Right lobe of liver (tissue), 6 donors: ENCODE results near the gene EML4. TPM values are rescaled to one million over a fixed set of nuclear protein-coding genes. Genes with fewer than 3 reads are reported as not detected.
"Not testable (repeated sequence)": the region's sequence is repeated elsewhere in the genome, so short reads cannot be mapped to it uniquely, and the experiment has no call there.

ENCODE experiments used
- ATAC-seq, 4 donors: fragments of 200-7000 bp; cut with Tn5 transposase; one replicate each; pipeline ENCODE4 v1.9.1; 2020; ENCODE audit warnings: mild to moderate bottlenecking in 4 of 4, moderate library complexity in 4 of 4
- DNase-seq, 3 donors: peaks; one replicate each; pipeline ENCODE4 v3.0.0-alpha.2; 2020
- H3K27ac ChIP-seq, 3 donors: fragments of 200-600 bp; one replicate each; pipeline ENCODE4 v1.8.0; 2022
- H3K27me3 ChIP-seq, 2 donors: fragments of 200-600 bp; one replicate each; pipeline ENCODE4 v1.8.0; 2022
- H3K36me3 ChIP-seq, 4 donors: fragments of 200-600 bp; sonication (generic) in 1 of 4; one replicate each; pipeline versions ENCODE4 v1.5.1 to v1.8.0; 2017 to 2022; ENCODE audit warnings: control low read depth in 1 of 4
- H3K4me1 ChIP-seq, 4 donors: fragments of 200-600 bp; sonication (generic) in 1 of 4; one replicate each; pipeline versions ENCODE4 v1.5.1 to v1.8.0; 2017 to 2022; ENCODE audit warnings: control low read depth in 1 of 4
- H3K4me3 ChIP-seq, 3 donors: fragments of 200-600 bp; one replicate each; pipeline ENCODE4 v1.8.0; 2022
- H3K9me3 ChIP-seq, 4 donors: fragments of 200-600 bp; sonication (generic) in 1 of 4; one replicate each; pipeline versions ENCODE4 v1.5.1 to v1.8.0; 2017 to 2022; ENCODE audit warnings: control low read depth in 1 of 4
- CTCF ChIP-seq, 4 donors: fragments of 200-600 bp in 3 of 4; fragments of 450-650 bp in 1 of 4; IDR thresholded peaks; one replicate each; pipeline versions ENCODE4 v1.5.1 to v1.8.0; 2016 to 2022; ENCODE audit warnings: antibody characterized with exemption in 4 of 4, mild to moderate bottlenecking in 2 of 4
- POLR2A ChIP-seq: fragments of 450-650 bp; IDR thresholded peaks from one replicate; pipeline ENCODE4 v1.6.1; 2017; ENCODE audit warnings: antibody characterized with exemption, mild to moderate bottlenecking
- WGBS: methylation state at CpG from one replicate; pipeline ENCODE4 v1.1.6; 2018; ENCODE audit warnings: low coverage, low lambda C conversion rate; ENCODE audit not compliant: insufficient coverage; ENCODE audit errors: missing lambda C conversion rate; 5-methylcytosine and 5-hydroxymethylcytosine counted together
- intact Hi-C, 2 donors: fragments of 100-400 bp; cut with DNase I; formaldehyde crosslinking; loops; one replicate each; pipeline versions ENCODE4 v1.11.2 to v1.14.1; 2022
- total RNA-seq, 6 experiments: library from RNA; depleted of rRNA in 2 of 6; stranded (reverse); fragments of >200 nt in 2 of 6; fragmentation: NEBNext Ultra II Directional in 3 of 6; extraction: Animal tissue kit (Norgen Biotek cat#: 25700) in 3 of 6; gene quantifications; one replicate each; pipeline versions ENCODE4 v1.1.0 to v1.2.4, GENCODE V29; 2016 to 2023
- donor health status: DM: no; HTN: yes; CAD: no.
- donor health status: DM: no; HTN: no; CAD: no.
- donor health status: DM: no; HTN: no; CAD: no.
- donor health status: DM: no; HTN: yes; CAD: no.
- donor health status: DM: no; HTN: yes; CAD: no.

EML4 gene
- total RNA-seq, 6 experiments from 2014 or later = 28.3 to 55.7 (median 36.7) TPM

- DNase-seq = no peak
- H3K27me3 ChIP-seq = no peaks in the 10 kb centered on the region
- 96% methylated on average over 9 of the region's 9 CpGs for WGBS
- no peaks in the 10 kb centered on the region for H3K4me1 ChIP-seq
- H3K4me3 ChIP-seq = no peak overlapping the region
- ATAC-seq = no peak
- H3K9me3 ChIP-seq = no peaks in the 10 kb centered on the region
- no peak overlapping the region for H3K27ac ChIP-seq
- no peaks in the 10 kb centered on the region for H3K36me3 ChIP-seq
- intact Hi-C loops = no loop called here
- TF ChIP-seq CTCF (IDR thresholded peaks at IDR 0.05) = no peak
These were observed 209.3 kb downstream of the EML4 start for GRCh38 chr2:42378415-42378814.

DNA sequence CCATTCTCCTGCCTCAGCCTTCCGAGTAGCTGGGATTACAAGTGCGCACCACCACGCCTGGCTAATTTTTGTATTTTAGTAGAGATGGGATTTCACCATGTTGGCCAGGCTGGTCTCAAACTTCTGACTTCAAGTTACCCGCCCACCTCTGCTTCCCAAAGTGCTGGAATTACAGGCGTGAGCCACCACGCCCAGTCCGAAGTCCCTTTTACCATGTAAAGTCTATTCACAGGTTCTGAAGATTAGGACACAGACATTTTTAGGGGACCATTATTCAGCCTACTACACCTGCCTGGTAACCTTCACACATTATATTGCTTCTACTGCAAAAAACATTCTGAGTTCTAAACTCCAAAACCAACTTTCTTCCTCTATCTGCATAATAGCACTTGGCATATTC, 210.9 kb downstream of the EML4 start:
- DNase-seq, H3K9me3 ChIP-seq, H3K4me1 ChIP-seq, ATAC-seq, intact Hi-C loops, H3K27me3 ChIP-seq, H3K27ac ChIP-seq, H3K4me3 ChIP-seq, H3K36me3 ChIP-seq: not testable (repeated sequence)
- 87% methylated on average over 7 of the region's 7 CpGs for WGBS

DNA sequence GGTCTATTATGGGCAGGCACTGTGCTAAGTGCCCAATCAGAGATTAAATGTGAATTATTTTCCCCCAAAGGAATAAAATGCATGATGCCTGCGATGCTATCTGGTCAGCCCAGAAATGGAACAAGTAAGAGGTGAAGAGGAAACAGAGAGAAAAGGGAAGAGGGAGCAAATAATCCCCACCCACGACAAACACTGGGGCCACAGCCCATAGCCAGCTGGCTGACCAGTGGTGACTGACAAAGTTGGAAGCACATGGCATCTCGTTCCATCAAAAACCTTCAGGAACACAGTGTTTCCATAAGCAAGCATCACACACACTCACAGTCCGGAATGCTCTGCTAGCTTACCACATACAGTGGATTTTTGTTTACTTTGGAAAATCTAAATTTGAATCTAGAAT, 213.0 kb downstream of the EML4 start:
- H3K36me3 ChIP-seq = no peaks in the 10 kb centered on the region
- 81% methylated on average over 3 of the region's 4 CpGs for WGBS
- TF ChIP-seq POLR2A = no peak
- TF ChIP-seq CTCF (IDR thresholded peaks at IDR 0.05) = no peak
- intact Hi-C loops = no loop called here
- no peaks in the 10 kb centered on the region for H3K27me3 ChIP-seq
- ATAC-seq (no peak), DNase-seq (no peak)
- no peaks in the 10 kb centered on the region for H3K4me1 ChIP-seq
- no peaks in the 10 kb centered on the region for H3K9me3 ChIP-seq
- H3K27ac ChIP-seq = no peak overlapping the region
- no peak overlapping the region for H3K4me3 ChIP-seq

Other genes with a start within 250 kb of the EML4 start
- gene PKDCC, start 121.3 kb upstream of the EML4 start, total RNA-seq = 10 to 100 TPM in 4 of 6 experiments, 1 to 10 TPM in 2; 8.2 to 20.9 (median 12.3) TPM
- 10 to 100 TPM; 37.5 to 97.0 (median 57.6) TPM for gene COX7A2L, start 191.9 kb downstream of the EML4 start, total RNA-seq